HepG2 (cell line): ENCODE measurements around the gene CHADL. TPM values are rescaled to one million over a fixed set of nuclear protein-coding genes. Genes with fewer than 3 reads are reported as not detected.

Source experiments
- ARNT2 ChIP-seq: sonication (generic); formaldehyde crosslinking; IDR thresholded peaks from 2 replicates; pipeline ENCODE4 v1.8.0; 2022; ENCODE audit warnings: mild to moderate bottlenecking, low read depth, missing genetic modification reagents, moderate library complexity
- ATM ChIP-seq: fragments of 450-650 bp; IDR thresholded peaks from 2 replicates; pipeline ENCODE4 v1.7.1; 2017; ENCODE audit warnings: mild to moderate bottlenecking, borderline replicate concordance
- HDAC1 ChIP-seq: sonication (generic); formaldehyde crosslinking; IDR thresholded peaks from 2 replicates; pipeline ENCODE4 v1.5.1; 2020; ENCODE audit warnings: mild to moderate bottlenecking, missing genetic modification reagents
- HHEX ChIP-seq: IDR thresholded peaks from 2 replicates; pipeline ENCODE4 v1.6.1; 2016; ENCODE audit warnings: control low read depth
- HMG20B ChIP-seq: conservative IDR thresholded peaks from 2 replicates; pipeline ENCODE4 v1.6.1; 2016; ENCODE audit warnings: missing genetic modification reagents, missing compliant biosample characterization
- KDM1A ChIP-seq: IDR thresholded peaks from 2 replicates; pipeline ENCODE4 v1.6.1; 2016; ENCODE audit warnings: missing compliant biosample characterization
- MIXL1 ChIP-seq: IDR thresholded peaks from 2 replicates; pipeline ENCODE4 v1.6.1; 2016
- ZFP36 ChIP-seq: fragments of 150-350 bp; IDR thresholded peaks from 2 replicates; pipeline ENCODE4 v1.6.1; 2018; ENCODE audit warnings: borderline replicate concordance, low read length, low read depth; ENCODE audit not compliant: partially characterized antibody
- ZIK1 ChIP-seq: sonication (generic); formaldehyde crosslinking; IDR thresholded peaks from 2 replicates; pipeline ENCODE4 v1.5.0; 2020; ENCODE audit warnings: mild to moderate bottlenecking, low read depth, missing genetic modification reagents, borderline replicate concordance
- ZMYM3 ChIP-seq: sonication (generic); formaldehyde crosslinking; IDR thresholded peaks from 2 replicates; pipeline ENCODE4 v1.5.1; 2020; ENCODE audit warnings: mild to moderate bottlenecking, missing genetic modification reagents
- ZNF350 ChIP-seq: sonication (generic); formaldehyde crosslinking; IDR thresholded peaks from 2 replicates; pipeline ENCODE4 v1.4.0; 2020; ENCODE audit warnings: mild to moderate bottlenecking, low read depth, missing genetic modification reagents, borderline replicate concordance
- ZNF501 ChIP-seq: sonication (generic); formaldehyde crosslinking; IDR thresholded peaks from 2 replicates; pipeline ENCODE4 v1.5.1; 2020; ENCODE audit warnings: mild to moderate bottlenecking, moderate library complexity, missing genetic modification reagents
- ZNF737 ChIP-seq: sonication (generic); formaldehyde crosslinking; IDR thresholded peaks from 2 replicates; pipeline ENCODE4 v1.5.0; 2020; ENCODE audit warnings: missing genetic modification reagents, mild to moderate bottlenecking, borderline replicate concordance
- ZNF781 ChIP-seq: sonication (generic); formaldehyde crosslinking; IDR thresholded peaks from 2 replicates; pipeline ENCODE4 v1.5.1; 2020; ENCODE audit warnings: borderline replicate concordance, mild to moderate bottlenecking, missing genetic modification reagents; ENCODE audit errors: not compliant biosample characterization
- polyA plus RNA-seq, 8 experiments: library from polyadenylated mRNA; depleted of rRNA in 3 of 8; stranded (reverse) in 7 of 8; unstranded in 1 of 8; fragments of >200 nt; fragmentation: Illumina TruSeq in 4 of 8; extraction: Trizol in 4 of 8; gene quantifications; 2 replicates each; pipeline versions ENCODE4 v1.2.1 to v1.2.3, GENCODE V29; 2011 to 2016; ENCODE audit warnings: low read depth in 4 of 8, missing spikeins in 1 of 8, mixed read lengths in 1 of 8; ENCODE audit not compliant: insufficient read depth in 1 of 8
- total RNA-seq, 5 experiments: library from RNA; depleted of rRNA; stranded (reverse); fragments of >200 nt; fragmentation: Illumina TruSeq; extraction: Trizol; gene quantifications; 2 replicates each; pipeline ENCODE4 v1.2.3, GENCODE V29; 2016; ENCODE audit warnings: low read depth in 1 of 5
- TF ChIP-seq, protein P1 (sequence below): sonication (generic); IDR thresholded peaks from 2 replicates; pipeline ENCODE4 v1.6.1; 2016; ENCODE audit warnings: low read depth, borderline replicate concordance
- TF ChIP-seq, protein P2 (sequence below): sonication (generic); formaldehyde crosslinking; IDR thresholded peaks from 2 replicates; pipeline ENCODE4 v1.5.0; 2020; ENCODE audit warnings: missing genetic modification reagents, mild to moderate bottlenecking, borderline replicate concordance
- TF ChIP-seq, protein P3 (sequence below): sonication (generic); formaldehyde crosslinking; IDR thresholded peaks from 2 replicates; pipeline ENCODE4 v1.5.1; 2020; ENCODE audit warnings: mild to moderate bottlenecking, missing genetic modification reagents, borderline replicate concordance
- TF ChIP-seq, protein P4 (sequence below): sonication (generic); formaldehyde crosslinking; IDR thresholded peaks from 2 replicates; pipeline ENCODE4 v1.5.0; 2020; ENCODE audit warnings: mild to moderate bottlenecking, missing genetic modification reagents, borderline replicate concordance
- TF ChIP-seq, protein P5 (sequence below): IDR thresholded peaks from 2 replicates; pipeline ENCODE4 v1.6.1; 2016; ENCODE audit warnings: low read depth, control low read depth
- TF ChIP-seq, protein P6 (sequence below): sonication (generic); formaldehyde crosslinking; IDR thresholded peaks from 2 replicates; pipeline ENCODE4 v1.4.0; 2020; ENCODE audit warnings: low read depth, mild to moderate bottlenecking, missing genetic modification reagents

Gene CHADL
- total and polyA plus RNA-seq, 2 of the 13 experiments (the other 11 are each of a cell fraction or from before 2014, with no cell fraction given) = 2.8 to 8.1 TPM

DNA sequence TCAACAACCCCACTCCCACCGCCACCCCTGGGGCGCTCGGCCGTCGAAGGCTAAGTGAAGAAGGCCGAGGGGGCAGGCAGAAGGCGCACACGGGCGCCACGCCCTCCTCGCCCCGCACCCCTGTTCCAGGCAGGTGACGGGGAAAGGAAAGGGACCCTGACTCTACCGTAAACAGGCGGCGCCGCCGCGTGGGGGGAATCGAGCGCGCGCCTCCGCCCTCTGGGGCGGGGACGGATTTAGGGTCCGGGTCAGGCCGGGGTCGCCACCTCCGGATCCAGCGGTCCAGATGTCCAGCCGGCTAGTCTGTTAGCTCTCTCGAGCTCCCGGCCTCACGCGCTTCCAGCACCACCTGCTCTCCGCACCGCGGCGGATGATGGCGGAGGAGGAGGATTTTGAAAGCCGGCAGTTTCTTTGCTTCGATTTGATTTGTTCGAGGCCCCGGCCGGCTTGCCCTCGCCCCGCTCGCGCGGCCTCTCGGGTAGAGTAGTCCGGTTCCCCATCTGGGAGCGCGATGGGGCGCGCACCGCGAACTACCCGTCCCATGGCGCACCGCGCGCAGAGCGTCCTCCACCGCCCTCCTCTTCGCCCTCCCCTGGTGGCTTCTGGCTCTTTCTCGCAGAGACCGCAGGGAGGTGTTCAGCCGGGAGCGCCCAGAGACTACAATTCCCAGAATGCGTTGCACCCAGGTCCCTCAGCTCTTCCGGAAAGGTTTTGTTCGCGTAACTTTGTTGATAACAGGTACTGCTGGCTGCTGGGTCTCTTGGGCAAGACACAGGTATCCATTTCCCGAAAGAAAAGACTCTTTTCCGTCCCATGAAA is 45.3 kb upstream of the CHADL start, which contains the start of gene RANGAP1 (continued):
- TF ChIP-seq, protein P1, sequence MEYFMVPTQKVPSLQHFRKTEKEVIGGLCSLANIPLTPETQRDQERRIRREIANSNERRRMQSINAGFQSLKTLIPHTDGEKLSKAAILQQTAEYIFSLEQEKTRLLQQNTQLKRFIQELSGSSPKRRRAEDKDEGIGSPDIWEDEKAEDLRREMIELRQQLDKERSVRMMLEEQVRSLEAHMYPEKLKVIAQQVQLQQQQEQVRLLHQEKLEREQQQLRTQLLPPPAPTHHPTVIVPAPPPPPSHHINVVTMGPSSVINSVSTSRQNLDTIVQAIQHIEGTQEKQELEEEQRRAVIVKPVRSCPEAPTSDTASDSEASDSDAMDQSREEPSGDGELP = peak; percentile 71; the same call in 1 of the 2 replicates
- TF ChIP-seq HMG20B (CRISPR knock-in tag) (no peak), ZNF350 (CRISPR knock-in tag) (no peak; the same call in none of the 2 replicates), KDM1A (CRISPR knock-in tag) (no peak), ZFP36 (no peak), ZNF737 (CRISPR knock-in tag) (no peak), ATM (no peak), MIXL1 (no peak; the same call in 1 of the 2 replicates), ARNT2 (CRISPR knock-in tag) (no peak), ZMYM3 (CRISPR knock-in tag) (no peak), ZNF781 (CRISPR knock-in tag) (no peak), HHEX (CRISPR knock-in tag) (no peak), ZNF501 (CRISPR knock-in tag) (peak; percentile 84), ZIK1 (CRISPR knock-in tag) (no peak; the same call in 1 of the 2 replicates), HDAC1 (peak; percentile 82)
- TF ChIP-seq, protein P2, sequence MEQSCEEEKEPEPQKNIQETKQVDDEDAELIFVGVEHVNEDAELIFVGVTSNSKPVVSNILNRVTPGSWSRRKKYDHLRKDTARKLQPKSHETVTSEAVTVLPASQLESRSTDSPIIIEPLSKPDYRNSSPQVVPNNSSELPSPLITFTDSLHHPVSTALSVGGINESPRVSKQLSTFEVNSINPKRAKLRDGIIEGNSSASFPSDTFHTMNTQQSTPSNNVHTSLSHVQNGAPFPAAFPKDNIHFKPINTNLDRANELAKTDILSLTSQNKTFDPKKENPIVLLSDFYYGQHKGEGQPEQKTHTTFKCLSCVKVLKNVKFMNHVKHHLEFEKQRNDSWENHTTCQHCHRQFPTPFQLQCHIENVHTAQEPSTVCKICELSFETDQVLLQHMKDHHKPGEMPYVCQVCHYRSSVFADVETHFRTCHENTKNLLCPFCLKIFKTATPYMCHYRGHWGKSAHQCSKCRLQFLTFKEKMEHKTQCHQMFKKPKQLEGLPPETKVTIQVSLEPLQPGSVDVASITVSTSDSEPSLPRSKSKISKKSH (CRISPR knock-in tag) = 0 out of 2 replicates have a peak, but pooled peaks have one; percentile 35
- TF ChIP-seq, protein P3, sequence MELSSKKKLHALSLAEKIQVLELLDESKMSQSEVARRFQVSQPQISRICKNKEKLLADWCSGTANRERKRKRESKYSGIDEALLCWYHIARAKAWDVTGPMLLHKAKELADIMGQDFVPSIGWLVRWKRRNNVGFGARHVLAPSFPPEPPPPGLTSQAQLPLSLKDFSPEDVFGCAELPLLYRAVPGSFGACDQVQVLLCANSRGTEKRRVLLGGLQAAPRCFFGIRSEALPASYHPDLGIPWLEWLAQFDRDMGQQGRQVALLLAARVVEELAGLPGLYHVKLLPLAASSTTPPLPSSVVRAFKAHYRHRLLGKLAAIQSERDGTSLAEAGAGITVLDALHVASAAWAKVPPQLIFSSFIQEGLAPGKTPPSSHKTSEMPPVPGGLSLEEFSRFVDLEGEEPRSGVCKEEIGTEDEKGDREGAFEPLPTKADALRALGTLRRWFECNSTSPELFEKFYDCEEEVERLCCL (CRISPR knock-in tag) = no peak
- TF ChIP-seq, protein P4, sequence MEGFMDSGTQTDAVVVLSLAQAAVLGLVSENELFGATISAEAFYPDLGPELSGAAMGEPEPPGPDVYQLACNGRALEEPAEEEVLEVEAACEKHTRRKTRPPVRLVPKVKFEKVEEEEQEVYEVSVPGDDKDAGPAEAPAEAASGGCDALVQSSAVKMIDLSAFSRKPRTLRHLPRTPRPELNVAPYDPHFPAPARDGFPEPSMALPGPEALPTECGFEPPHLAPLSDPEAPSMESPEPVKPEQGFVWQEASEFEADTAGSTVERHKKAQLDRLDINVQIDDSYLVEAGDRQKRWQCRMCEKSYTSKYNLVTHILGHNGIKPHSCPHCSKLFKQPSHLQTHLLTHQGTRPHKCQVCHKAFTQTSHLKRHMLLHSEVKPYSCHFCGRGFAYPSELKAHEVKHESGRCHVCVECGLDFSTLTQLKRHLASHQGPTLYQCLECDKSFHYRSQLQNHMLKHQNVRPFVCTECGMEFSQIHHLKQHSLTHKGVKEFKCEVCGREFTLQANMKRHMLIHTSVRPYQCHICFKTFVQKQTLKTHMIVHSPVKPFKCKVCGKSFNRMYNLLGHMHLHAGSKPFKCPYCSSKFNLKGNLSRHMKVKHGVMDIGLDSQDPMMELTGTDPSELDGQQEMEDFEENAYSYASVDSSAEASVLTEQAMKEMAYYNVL = no peak; the same call in 1 of the 2 replicates
- TF ChIP-seq, protein P5, sequence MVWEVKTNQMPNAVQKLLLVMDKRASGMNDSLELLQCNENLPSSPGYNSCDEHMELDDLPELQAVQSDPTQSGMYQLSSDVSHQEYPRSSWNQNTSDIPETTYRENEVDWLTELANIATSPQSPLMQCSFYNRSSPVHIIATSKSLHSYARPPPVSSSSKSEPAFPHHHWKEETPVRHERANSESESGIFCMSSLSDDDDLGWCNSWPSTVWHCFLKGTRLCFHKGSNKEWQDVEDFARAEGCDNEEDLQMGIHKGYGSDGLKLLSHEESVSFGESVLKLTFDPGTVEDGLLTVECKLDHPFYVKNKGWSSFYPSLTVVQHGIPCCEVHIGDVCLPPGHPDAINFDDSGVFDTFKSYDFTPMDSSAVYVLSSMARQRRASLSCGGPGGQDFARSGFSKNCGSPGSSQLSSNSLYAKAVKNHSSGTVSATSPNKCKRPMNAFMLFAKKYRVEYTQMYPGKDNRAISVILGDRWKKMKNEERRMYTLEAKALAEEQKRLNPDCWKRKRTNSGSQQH (CRISPR knock-in tag) = 0 out of 2 replicates have a peak, but pooled peaks have one; percentile 12
- TF ChIP-seq, protein P6, sequence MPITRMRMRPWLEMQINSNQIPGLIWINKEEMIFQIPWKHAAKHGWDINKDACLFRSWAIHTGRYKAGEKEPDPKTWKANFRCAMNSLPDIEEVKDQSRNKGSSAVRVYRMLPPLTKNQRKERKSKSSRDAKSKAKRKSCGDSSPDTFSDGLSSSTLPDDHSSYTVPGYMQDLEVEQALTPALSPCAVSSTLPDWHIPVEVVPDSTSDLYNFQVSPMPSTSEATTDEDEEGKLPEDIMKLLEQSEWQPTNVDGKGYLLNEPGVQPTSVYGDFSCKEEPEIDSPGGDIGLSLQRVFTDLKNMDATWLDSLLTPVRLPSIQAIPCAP (CRISPR knock-in tag) = no peak
